GM04503 (cell line): ENCODE data around the gene METAP1.
"Not testable (repeated sequence)": the region's sequence is repeated elsewhere in the genome, so short reads cannot be mapped to it uniquely, and the experiment has no call there.

Experiments
- DNase-seq: peaks from one replicate; pipeline ENCODE4 v3.0.0-alpha.2; 2012; ENCODE audit warnings: low read depth

The METAP1 gene

GRCh38 chr4:99059550-99059949 lies 64.0 kb downstream of the METAP1 start:
- DNase-seq: no peak

- DNase-seq: no peak
These were observed 65.7 kb downstream of the METAP1 start for GRCh38 chr4:99061048-99061700.

DNA sequence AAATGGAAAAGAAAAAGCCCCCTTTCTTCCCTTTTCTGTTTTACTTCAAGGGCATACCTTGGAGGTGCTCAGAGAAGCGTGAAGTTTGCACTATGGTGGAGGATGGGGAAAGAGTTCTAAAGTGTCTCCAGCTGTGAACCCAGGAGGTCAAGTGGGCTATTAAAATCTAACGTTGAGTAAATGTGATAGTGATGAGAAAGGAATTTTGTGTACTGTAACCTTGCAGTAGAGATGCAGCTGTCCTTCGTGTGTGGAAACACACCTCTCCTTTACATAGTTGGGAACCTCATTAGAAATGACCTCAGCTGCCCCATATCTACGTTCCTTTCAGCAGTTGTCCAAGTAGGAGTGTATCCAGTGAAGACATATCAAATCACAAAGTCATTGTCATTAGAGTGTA lies 66.6 kb downstream of the METAP1 start:
- no peak for DNase-seq

DNA sequence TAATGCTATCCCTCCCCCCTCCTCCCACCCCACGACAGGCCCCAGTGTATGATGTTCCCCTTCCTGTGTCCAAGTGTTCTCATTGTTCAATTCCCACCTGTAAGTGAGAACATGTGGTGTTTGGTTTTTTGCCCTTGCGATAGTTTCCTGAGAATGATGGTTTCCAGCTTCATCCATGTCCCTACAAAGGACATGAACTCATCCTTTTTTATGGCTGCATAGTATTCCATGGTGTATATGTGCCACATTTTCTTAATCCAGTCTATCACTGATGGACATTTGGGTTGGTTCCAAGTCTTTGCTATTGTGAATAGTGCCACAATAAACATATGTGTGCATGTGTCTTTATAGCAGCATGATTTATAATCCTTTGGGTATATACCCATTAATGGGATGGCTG lies 70.0 kb downstream of the METAP1 start:
- DNase-seq: not testable (repeated sequence)

DNA sequence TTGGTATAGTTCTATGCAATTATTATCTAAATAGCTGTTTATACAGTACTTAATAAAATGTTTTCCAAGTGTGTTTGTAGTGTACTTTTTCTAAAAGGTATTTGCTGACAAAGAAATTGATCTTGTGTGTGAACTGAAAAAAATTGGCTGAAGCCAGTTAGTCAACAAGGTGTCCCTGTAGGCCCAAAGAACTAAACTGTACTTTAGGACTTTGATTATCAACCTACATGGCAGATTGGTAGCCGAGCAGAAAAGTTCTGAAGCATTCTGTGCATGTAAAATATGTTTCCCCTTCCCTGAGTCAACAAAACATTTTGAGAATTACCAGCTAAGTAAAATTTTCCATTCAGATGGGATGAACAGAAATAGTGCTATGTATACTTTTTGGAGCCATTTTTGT lies 72.1 kb downstream of the METAP1 start:
- no peak for DNase-seq

GRCh38 chr4:99071159-99071558 lies 75.6 kb downstream of the METAP1 start:
- DNase-seq: no peak

- no peak for DNase-seq
These were observed 79.3 kb downstream of the METAP1 start for GRCh38 chr4:99074816-99075215.

DNA sequence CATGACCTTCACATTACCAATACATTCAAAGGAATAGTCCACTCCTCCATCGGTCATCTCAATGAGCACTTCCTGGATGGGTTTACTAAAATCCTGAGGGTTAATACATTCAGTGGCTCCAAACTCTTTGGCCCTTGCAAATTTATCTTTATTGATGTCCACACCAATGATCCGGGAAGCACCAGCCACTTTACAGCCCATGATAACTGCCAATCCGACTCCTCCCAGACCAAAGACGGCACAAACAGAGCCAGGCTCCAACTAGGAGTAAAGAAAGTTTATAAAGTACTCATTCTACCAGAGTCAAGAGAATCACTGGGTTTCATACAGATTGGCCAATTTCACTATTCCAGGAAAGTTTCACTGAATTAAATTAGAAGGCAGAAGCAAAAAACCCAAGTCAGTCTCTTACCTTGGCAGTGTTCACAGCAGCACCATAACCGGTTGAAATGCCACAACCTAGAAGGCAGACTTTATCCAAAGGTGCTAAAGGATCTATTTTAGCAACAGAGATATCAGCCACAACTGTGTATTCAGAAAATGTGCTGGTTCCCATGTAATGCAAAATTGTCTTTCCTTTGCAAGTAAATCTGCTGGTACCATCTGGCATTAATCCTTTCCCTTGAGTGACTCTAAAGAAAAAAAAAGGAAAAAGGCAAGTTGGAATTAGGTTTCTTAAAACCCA lies 80.9 kb downstream of the METAP1 start:
- no peak for DNase-seq

- no peak for DNase-seq
These were observed 81.7 kb downstream of the METAP1 start for GRCh38 chr4:99077177-99077576.

GRCh38 chr4:99078336-99078735 lies 82.8 kb downstream of the METAP1 start:
- DNase-seq: no peak

GRCh38 chr4:99078931-99079624 lies 83.6 kb downstream of the METAP1 start:
- DNase-seq: no peak

- no peak for DNase-seq
These were observed 84.2 kb downstream of the METAP1 start for GRCh38 chr4:99079625-99080295.

- not testable (repeated sequence) for DNase-seq
These were observed 85.3 kb downstream of the METAP1 start for GRCh38 chr4:99080869-99081268.

- DNase-seq: no peak
These were observed 86.7 kb downstream of the METAP1 start for GRCh38 chr4:99082192-99082591.

- no peak for DNase-seq
These were observed 89.1 kb downstream of the METAP1 start for GRCh38 chr4:99084595-99084994.

GRCh38 chr4:99088023-99088449 lies 92.5 kb downstream of the METAP1 start:
- DNase-seq: peak; percentile 63

DNA sequence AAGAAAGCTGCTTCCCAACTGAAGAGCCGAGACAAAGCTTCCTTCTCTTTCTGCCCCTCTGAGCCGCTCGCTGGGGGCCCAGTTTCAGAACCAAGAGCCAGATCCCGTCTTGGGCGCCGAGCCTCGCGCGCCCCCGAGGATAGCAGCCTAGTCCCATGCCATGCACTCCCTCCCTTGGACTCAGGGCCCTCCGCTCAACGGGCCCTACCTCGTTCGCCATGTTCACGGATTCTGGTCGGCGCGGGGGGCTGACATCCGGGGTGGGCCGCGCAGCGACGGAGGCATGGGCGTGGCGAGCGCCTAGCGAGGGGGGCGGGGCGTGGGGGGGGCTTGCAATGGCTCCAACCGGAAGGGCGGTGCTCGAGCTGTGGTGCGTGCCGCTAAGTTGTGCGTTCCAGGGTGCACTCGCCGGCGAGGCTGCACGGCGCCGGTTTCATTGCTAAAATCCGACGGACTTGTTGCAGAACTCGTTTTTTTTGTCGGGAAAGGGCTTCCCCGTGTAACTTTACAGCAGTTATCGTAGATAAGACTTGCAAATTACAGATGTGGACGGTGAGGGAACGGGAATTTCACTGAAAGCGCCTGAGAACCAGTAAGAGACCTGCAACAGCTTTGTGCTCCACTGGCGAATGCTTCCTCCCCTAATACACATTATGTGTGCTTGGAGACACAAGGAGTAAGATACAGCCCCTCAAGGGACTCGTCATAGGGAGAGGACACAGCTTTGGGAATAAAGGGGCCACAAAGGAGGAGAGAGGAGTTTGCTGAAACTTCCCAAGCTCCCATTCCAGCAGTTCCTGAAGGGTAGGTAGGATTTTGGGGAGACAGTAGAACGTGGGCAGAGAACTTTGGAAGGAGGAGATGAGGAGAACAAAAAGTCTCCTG lies 93.2 kb downstream of the METAP1 start, which contains the start of gene ADH5:
ADH5 (minus strand) TSS at position 308 of the 885 bp plus-strand sequence; CDS start at position 220, 88 bp downstream.
- no peak for DNase-seq

DNA sequence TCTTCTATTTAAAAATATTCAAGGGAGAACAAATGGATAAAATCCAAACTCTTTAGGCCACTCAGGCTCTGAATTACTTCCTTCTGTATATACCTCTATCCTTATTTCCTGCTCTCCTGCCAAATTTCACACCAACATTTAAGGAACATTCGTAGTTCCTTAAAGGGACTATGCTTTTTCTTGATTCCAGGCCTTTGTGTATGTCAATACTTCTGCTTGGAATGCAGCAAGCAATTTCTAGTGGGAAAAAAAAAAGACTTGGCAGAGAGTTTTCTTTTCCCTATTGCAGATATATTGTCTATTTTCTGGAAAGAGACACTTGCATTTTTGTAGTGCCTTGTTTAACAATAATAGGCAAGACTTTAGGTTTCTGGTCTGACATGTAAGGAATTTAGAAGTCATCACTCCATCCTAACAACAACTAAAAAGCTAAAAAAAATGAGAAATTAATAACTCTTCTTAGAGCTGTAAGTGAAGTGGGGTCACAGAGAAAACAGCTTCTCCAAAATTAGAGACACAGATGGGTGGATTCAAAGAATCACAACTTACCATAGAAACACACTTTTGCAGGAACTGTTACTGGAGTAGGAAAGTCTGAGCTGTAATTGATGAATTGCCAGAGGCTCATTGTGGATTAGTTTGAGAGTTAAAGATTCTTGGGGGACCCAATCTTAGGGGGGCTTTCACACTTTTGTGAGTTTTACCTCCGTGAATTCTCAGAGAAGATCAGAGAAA lies 95.1 kb downstream of the METAP1 start:
- DNase-seq: no peak

DNA sequence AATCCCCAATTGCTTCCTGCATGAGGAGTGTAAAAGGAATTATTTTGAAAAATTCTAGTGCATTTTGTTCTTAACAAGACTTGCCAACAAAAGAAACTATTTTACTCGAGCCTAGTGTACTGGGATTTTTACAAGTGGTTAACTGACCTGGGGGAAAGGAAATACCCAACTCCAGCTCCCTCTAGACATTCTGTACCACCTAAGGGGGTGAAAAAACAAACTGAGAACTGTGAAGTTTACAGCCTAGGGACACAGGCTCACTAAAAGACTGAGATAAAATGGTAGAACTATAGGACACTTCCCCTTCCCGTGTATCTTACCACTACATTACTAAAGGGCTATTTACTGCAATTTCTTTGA lies 95.7 kb downstream of the METAP1 start:
- DNase-seq: no peak

GRCh38 chr4:99091841-99092240 lies 96.3 kb downstream of the METAP1 start:
- DNase-seq: not testable (repeated sequence)

GRCh38 chr4:99099311-99099710 lies 103.8 kb downstream of the METAP1 start:
- DNase-seq: no peak
